ENCODE results near the gene LARGE1. TPM values are rescaled to one million over a fixed set of nuclear protein-coding genes. Genes with fewer than 3 reads are reported as not detected.

The LARGE1 gene
- total and polyA plus RNA-seq, 2 of the 8 experiments (the other 6 are each of a cell fraction or from before 2014, with no cell fraction given), result 43.7 to 83.0 TPM

DNA sequence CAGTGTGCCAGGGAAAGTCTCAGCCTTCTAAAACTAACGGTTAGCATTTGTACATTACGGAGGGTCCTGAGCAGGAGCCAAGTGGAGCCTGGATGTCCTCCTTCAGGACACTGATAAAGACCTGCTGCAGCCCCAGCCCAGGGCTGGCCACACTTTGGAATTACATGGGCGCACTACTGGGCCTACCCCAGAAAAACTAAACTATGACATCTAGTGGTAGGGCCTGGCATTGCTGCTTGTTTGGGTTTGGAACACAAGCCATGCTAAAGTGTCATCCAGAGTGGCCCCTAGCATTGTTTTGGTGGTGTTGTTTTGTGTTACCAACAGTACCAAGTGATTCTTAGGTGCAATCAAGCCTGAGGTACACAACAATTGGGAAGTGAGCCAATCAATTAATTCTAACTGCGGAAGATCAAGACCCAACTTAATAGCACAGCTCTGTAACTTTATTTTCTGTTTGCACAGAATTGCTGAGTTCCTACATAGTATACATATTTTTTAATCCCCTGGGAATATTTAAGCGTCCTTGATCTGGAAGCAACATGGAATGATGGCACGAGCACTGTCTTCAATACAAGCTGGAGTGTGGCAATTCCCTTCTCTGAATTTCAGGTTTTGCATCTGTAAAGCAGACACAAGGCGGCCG is 340.7 kb downstream of the LARGE1 start:
- ChIA-PET CTCF (ENCODE audit: partially characterized antibody) (interaction anchor here (0.7 to 4.0 kb wide), 14 partner anchors 10 to 530 kb away, joined by 3 to 58 read pairs (median 3); no protein-coding TSS in a partner anchor), POLR2A (ENCODE audit: partially characterized antibody) (no interaction called here)
- no peak overlapping the region for H3K18ac ChIP-seq (ENCODE audit: extremely low read depth, low read length)
- peaks cover 2% of the 10 kb centered on the region; the same call in 1 of the 2 replicates for H3K79me1 ChIP-seq (ENCODE audit: low read depth, low read length)
- H3K56ac ChIP-seq (replicated peaks; ENCODE audit: insufficient read length, low read depth, low read length), result no peak overlapping the region
- no peak overlapping the region for H3K23ac ChIP-seq (ENCODE audit: insufficient read length)
- H4K5ac ChIP-seq (ENCODE audit: insufficient read length, low read depth, low read length), result no peak overlapping the region
- no peaks in the 10 kb centered on the region for H3K9me3 ChIP-seq (ENCODE audit: insufficient read depth in 2 of 2, low read depth in 1 of 2, low read length in 1 of 2)
- H3K9ac ChIP-seq (replicated peaks in 1 of 4; ENCODE audit: extremely low read depth in 1 of 4, low read depth in 3 of 4, low read length in 3 of 4), result no peak overlapping the region
- H3K79me2 ChIP-seq (ENCODE audit: control insufficient read depth in 1 of 2, insufficient read depth in 2 of 2, low read length in 2 of 2), result peaks cover 0 to 6% of the 10 kb centered on the region in 2 experiments; a peak in 1 of 4 replicates
- no peak overlapping the region for H2BK120ac ChIP-seq (replicated peaks; ENCODE audit: low read depth, low read length)
- H4K20me1 ChIP-seq (replicated peaks in 1 of 2; ENCODE audit: control insufficient read depth in 1 of 2, insufficient read depth in 2 of 2, low read length in 2 of 2), result peaks cover 0 to 2% of the 10 kb centered on the region in 2 experiments
- no peak overlapping the region for H2BK15ac ChIP-seq (ENCODE audit: low read length)
- no peak overlapping the region for H3K4ac ChIP-seq (replicated peaks; ENCODE audit: insufficient read length, low read depth, low read length)
- H3K27me3 ChIP-seq (replicated peaks in 1 of 4; ENCODE audit: control insufficient read depth in 3 of 4, extremely low read depth in 1 of 4, insufficient read depth in 3 of 4, low read length in 3 of 4), result no peaks in the 10 kb centered on the region
- no peaks in the 10 kb centered on the region for H3K23me2 ChIP-seq (ENCODE audit: low read depth, low read length)
- no peak overlapping the region for H3K4me3 ChIP-seq (ENCODE audit: extremely low read depth in 1 of 4, insufficient read depth in 2 of 4, low read depth in 3 of 4, low read length in 4 of 4)
- no peak overlapping the region for H2BK12ac ChIP-seq (ENCODE audit: low read depth, low read length)
- H3K36me3 ChIP-seq (ENCODE audit: control insufficient read depth in 2 of 4, insufficient read depth in 4 of 4, low read length in 3 of 4), result no peaks in the 10 kb centered on the region
- no peak overlapping the region for H4K91ac ChIP-seq (replicated peaks; ENCODE audit: insufficient read length, low read length)
- H2AFZ ChIP-seq (ENCODE audit: low read length), result no peak overlapping the region
- no peak overlapping the region for H2BK5ac ChIP-seq (ENCODE audit: low read depth, low read length)
- FAIRE-seq (peak; percentile 96), DNase-seq (ENCODE audit: low read depth in 1 of 2, low spot score in 2 of 2) (peak; percentile 53 to 94)
- no peaks in the 10 kb centered on the region for H3K4me1 ChIP-seq (replicated peaks in 1 of 4; ENCODE audit: control insufficient read depth in 3 of 4, insufficient read depth in 4 of 4, low read length in 3 of 4)
- 71% methylated on average over 8 of the region's 8 CpGs; no CpG with 5 or more reads in 1 of the 2 experiments for WGBS, 2 experiments (ENCODE audit: extremely low coverage in 1 of 2, insufficient coverage in 1 of 2, insufficient read length in 1 of 2, insufficient replicate concordance in 2 of 2, low coverage in 1 of 2, low lambda C conversion rate in 2 of 2, missing lambda C conversion rate in 1 of 2)
- no peak overlapping the region for H2BK20ac ChIP-seq (ENCODE audit: low read length)
- no peak overlapping the region; the same call in 1 of the 2 replicates for H2AK5ac ChIP-seq (ENCODE audit: low read depth, low read length)
- H3K14ac ChIP-seq (ENCODE audit: insufficient read length), result no peak overlapping the region
- no peak overlapping the region for H3K27ac ChIP-seq (ENCODE audit: low read depth, low read length)
- H3K4me2 ChIP-seq (ENCODE audit: insufficient read depth in 1 of 2, low read depth in 2 of 2, low read length in 2 of 2), result no peak overlapping the region
- H4K8ac ChIP-seq (ENCODE audit: extremely low read depth, insufficient read depth, low read length), result no peak overlapping the region
- TF ChIP-seq, protein P1, sequence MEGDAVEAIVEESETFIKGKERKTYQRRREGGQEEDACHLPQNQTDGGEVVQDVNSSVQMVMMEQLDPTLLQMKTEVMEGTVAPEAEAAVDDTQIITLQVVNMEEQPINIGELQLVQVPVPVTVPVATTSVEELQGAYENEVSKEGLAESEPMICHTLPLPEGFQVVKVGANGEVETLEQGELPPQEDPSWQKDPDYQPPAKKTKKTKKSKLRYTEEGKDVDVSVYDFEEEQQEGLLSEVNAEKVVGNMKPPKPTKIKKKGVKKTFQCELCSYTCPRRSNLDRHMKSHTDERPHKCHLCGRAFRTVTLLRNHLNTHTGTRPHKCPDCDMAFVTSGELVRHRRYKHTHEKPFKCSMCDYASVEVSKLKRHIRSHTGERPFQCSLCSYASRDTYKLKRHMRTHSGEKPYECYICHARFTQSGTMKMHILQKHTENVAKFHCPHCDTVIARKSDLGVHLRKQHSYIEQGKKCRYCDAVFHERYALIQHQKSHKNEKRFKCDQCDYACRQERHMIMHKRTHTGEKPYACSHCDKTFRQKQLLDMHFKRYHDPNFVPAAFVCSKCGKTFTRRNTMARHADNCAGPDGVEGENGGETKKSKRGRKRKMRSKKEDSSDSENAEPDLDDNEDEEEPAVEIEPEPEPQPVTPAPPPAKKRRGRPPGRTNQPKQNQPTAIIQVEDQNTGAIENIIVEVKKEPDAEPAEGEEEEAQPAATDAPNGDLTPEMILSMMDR (IDR thresholded peaks at IDR 0.05; ENCODE audit: control extremely low read depth in 1 of 3, insufficient read depth in 1 of 3, low read depth in 1 of 3, low read length in 3 of 3), result peak; percentile 54 to 97 (median 94)
- TF ChIP-seq HDAC2 (IDR thresholded peaks at IDR 0.05; ENCODE audit: borderline replicate concordance in 1 of 2, low read depth in 2 of 2, low read length in 2 of 2) (no peak), TEAD4 (IDR thresholded peaks at IDR 0.05; ENCODE audit: low read depth, low read length) (0 out of 2 replicates have a peak, but pooled peaks have one; percentile 26), MAFK (IDR thresholded peaks at IDR 0.05; ENCODE audit: low read depth, low read length) (no peak), TBP (IDR thresholded peaks at IDR 0.05; ENCODE audit: low read depth, low read length) (no peak), KDM5A (IDR thresholded peaks at IDR 0.05; ENCODE audit: low read length) (no peak), BRCA1 (IDR thresholded peaks at IDR 0.05; ENCODE audit: low read depth, low read length) (no peak)
- TF ChIP-seq, protein P2, sequence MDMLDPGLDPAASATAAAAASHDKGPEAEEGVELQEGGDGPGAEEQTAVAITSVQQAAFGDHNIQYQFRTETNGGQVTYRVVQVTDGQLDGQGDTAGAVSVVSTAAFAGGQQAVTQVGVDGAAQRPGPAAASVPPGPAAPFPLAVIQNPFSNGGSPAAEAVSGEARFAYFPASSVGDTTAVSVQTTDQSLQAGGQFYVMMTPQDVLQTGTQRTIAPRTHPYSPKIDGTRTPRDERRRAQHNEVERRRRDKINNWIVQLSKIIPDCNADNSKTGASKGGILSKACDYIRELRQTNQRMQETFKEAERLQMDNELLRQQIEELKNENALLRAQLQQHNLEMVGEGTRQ (IDR thresholded peaks at IDR 0.05; ENCODE audit: low read length), result no peak
